ENCODE data around the gene TNIK.
"Not testable (repeated sequence)": the region's sequence is repeated elsewhere in the genome, so short reads cannot be mapped to it uniquely, and the experiment has no call there.

The TNIK gene

GRCh38 chr3:171383206-171384018 lies 76.8 kb downstream of the TNIK start:
- no peak for DNase-seq
- ATAC-seq, result peak; percentile 23

- not testable (repeated sequence) for DNase-seq, ATAC-seq
These were observed 77.9 kb downstream of the TNIK start for GRCh38 chr3:171382347-171382746.

GRCh38 chr3:171380711-171381425 lies 79.3 kb downstream of the TNIK start:
- no peak for ATAC-seq

GRCh38 chr3:171379961-171380483 lies 80.2 kb downstream of the TNIK start:
- DNase-seq (no peak), ATAC-seq (no peak)

More at GRCh38 chr3:171380711-171381425, 79.3 kb downstream of the TNIK start:
- DNase-seq, result no peak

GRCh38 chr3:171379281-171379680 lies 80.9 kb downstream of the TNIK start:
- ATAC-seq, result no peak
- DNase-seq, result no peak

- ATAC-seq, result no peak
- DNase-seq, result no peak
These were observed 81.6 kb downstream of the TNIK start for GRCh38 chr3:171378586-171378985.

- no peak for DNase-seq
- ATAC-seq, result no peak
These were observed 82.3 kb downstream of the TNIK start for GRCh38 chr3:171377859-171378258.

GRCh38 chr3:171376596-171376947 lies 83.6 kb downstream of the TNIK start:
- ATAC-seq, result no peak
- no peak for DNase-seq

- DNase-seq, result no peak
- peak; percentile 30 for ATAC-seq
These were observed 84.3 kb downstream of the TNIK start for GRCh38 chr3:171375666-171376595.

GRCh38 chr3:171374661-171375285 lies 85.4 kb downstream of the TNIK start:
- DNase-seq, result no peak
- ATAC-seq, result no peak

GRCh38 chr3:171374260-171374659 lies 85.9 kb downstream of the TNIK start:
- no peak for DNase-seq
- no peak for ATAC-seq

- no peak for DNase-seq
- no peak for ATAC-seq
These were observed 86.5 kb downstream of the TNIK start for GRCh38 chr3:171373711-171374110.

- no peak for DNase-seq
- ATAC-seq, result no peak
These were observed 87.5 kb downstream of the TNIK start for GRCh38 chr3:171372694-171373093.

GRCh38 chr3:171371354-171371753 lies 88.9 kb downstream of the TNIK start:
- ATAC-seq, result no peak

GRCh38 chr3:171369156-171369555 lies 91.0 kb downstream of the TNIK start:
- DNase-seq (no peak), ATAC-seq (no peak)

More at GRCh38 chr3:171371354-171371753, 88.9 kb downstream of the TNIK start:
- DNase-seq, result no peak

GRCh38 chr3:171366738-171367137 lies 93.5 kb downstream of the TNIK start:
- ATAC-seq, DNase-seq: not testable (repeated sequence)

- ATAC-seq (no peak), DNase-seq (no peak)
These were observed 94.2 kb downstream of the TNIK start for GRCh38 chr3:171366043-171366442.

- DNase-seq (no peak), ATAC-seq (no peak)
These were observed 94.7 kb downstream of the TNIK start for GRCh38 chr3:171365489-171365888.

GRCh38 chr3:171364500-171364899 lies 95.7 kb downstream of the TNIK start:
- no peak for DNase-seq
- no peak for ATAC-seq

- no peak for DNase-seq
- ATAC-seq, result no peak
These were observed 97.0 kb downstream of the TNIK start for GRCh38 chr3:171363202-171363601.

- no peak for ATAC-seq
- DNase-seq, result no peak
These were observed 97.6 kb downstream of the TNIK start for GRCh38 chr3:171362575-171362974.

GRCh38 chr3:171358881-171359198 lies 101.4 kb downstream of the TNIK start:
- no peak for ATAC-seq
- DNase-seq, result no peak
